Endothelial cell (in vitro differentiated cells): Measurements from ENCODE around the gene UTP18. TPM values are rescaled to one million over a fixed set of nuclear protein-coding genes. Genes with fewer than 3 reads are reported as not detected.
A peak's percentile ranks its signal among the peaks of the same experiment; 100 is the strongest.
"Not testable (repeated sequence)": the region's sequence is repeated elsewhere in the genome, so short reads cannot be mapped to it uniquely, and the experiment has no call there.

Experiments
- DNase-seq: peaks from one replicate; pipeline ENCODE4 v3.0.0; 2021; ENCODE audit warnings: low spot score
- H3K27ac Mint-ChIP-seq: one replicate; pipeline ENCODE4 v1.8.0; 2021; ENCODE audit warnings: mixed read lengths, inconsistent platforms; ENCODE audit not compliant: unreplicated experiment
- H3K27me3 Mint-ChIP-seq: one replicate; pipeline ENCODE4 v1.8.0; 2021; ENCODE audit warnings: mild to moderate bottlenecking, moderate library complexity, mixed read lengths, inconsistent platforms; ENCODE audit not compliant: unreplicated experiment
- H3K36me3 Mint-ChIP-seq: one replicate; pipeline ENCODE4 v1.8.0; 2021; ENCODE audit warnings: mild to moderate bottlenecking, low read depth, mixed read lengths, inconsistent platforms; ENCODE audit not compliant: unreplicated experiment
- H3K4me1 Mint-ChIP-seq: one replicate; pipeline ENCODE4 v1.8.0; 2021; ENCODE audit warnings: mild to moderate bottlenecking, mixed read lengths, inconsistent platforms; ENCODE audit not compliant: unreplicated experiment
- H3K4me3 Mint-ChIP-seq: one replicate; pipeline ENCODE4 v1.8.0; 2021; ENCODE audit warnings: mild to moderate bottlenecking, mixed read lengths, inconsistent platforms; ENCODE audit not compliant: unreplicated experiment
- H3K9me3 Mint-ChIP-seq: one replicate; pipeline ENCODE4 v1.8.0; 2021; ENCODE audit warnings: mixed read lengths, inconsistent platforms; ENCODE audit not compliant: unreplicated experiment
- CTCF ChIP-seq: fragments of 200-600 bp; sonication (generic); IDR thresholded peaks from one replicate; pipeline ENCODE4 v1.5.0; 2021; ENCODE audit warnings: antibody characterized with exemption; ENCODE audit not compliant: unreplicated experiment
- total RNA-seq: library from RNA; stranded (reverse); fragmentation: NEBNext Ultra II Directional; extraction: Animal tissue kit (Norgen Biotek cat#: 25700); gene quantifications from one replicate; pipeline ENCODE4 v1.2.1, GENCODE V29; 2021; ENCODE audit not compliant: unreplicated experiment

Gene UTP18
- total RNA-seq, 1 donor from 2014 or later, result 31.5 TPM

- Mint-ChIP-seq H3K27ac (no peak overlapping the region), H3K36me3 (peaks cover 19% of the 10 kb centered on the region), H3K4me1 (peaks cover 22% of the 10 kb centered on the region), H3K4me3 (peak overlapping the region; percentile 0), H3K9me3 (no peaks in the 10 kb centered on the region), H3K27me3 (peaks cover 13% of the 10 kb centered on the region)
- DNase-seq, result no peak
- no peak for TF ChIP-seq CTCF
Measured at GRCh38 chr17:51263006-51263405, 2.7 kb downstream of the UTP18 start.

- not testable (repeated sequence) for DNase-seq, H3K27me3 Mint-ChIP-seq, H3K9me3 Mint-ChIP-seq, H3K4me3 Mint-ChIP-seq, H3K27ac Mint-ChIP-seq
- H3K36me3 Mint-ChIP-seq, result peaks cover 24% of the 10 kb centered on the region
- peaks cover 11% of the 10 kb centered on the region for H3K4me1 Mint-ChIP-seq
Measured at GRCh38 chr17:51264466-51264865, 4.1 kb downstream of the UTP18 start.

- DNase-seq, result no peak
- H3K9me3 Mint-ChIP-seq, result no peaks in the 10 kb centered on the region
- peaks cover 28% of the 10 kb centered on the region for H3K36me3 Mint-ChIP-seq
- TF ChIP-seq CTCF, result no peak
- H3K4me3 Mint-ChIP-seq, result no peak overlapping the region
- H3K27ac Mint-ChIP-seq, result no peak overlapping the region
- no peaks in the 10 kb centered on the region for H3K4me1 Mint-ChIP-seq
- no peaks in the 10 kb centered on the region for H3K27me3 Mint-ChIP-seq
Measured at GRCh38 chr17:51269991-51270390, 9.6 kb downstream of the UTP18 start.

GRCh38 chr17:51270636-51271035 lies 10.3 kb downstream of the UTP18 start:
- H3K27me3 Mint-ChIP-seq, result no peaks in the 10 kb centered on the region
- no peak overlapping the region for H3K27ac Mint-ChIP-seq
- no peak for TF ChIP-seq CTCF
- no peaks in the 10 kb centered on the region for H3K4me1 Mint-ChIP-seq
- DNase-seq, result no peak
- peaks cover 28% of the 10 kb centered on the region for H3K36me3 Mint-ChIP-seq
- no peaks in the 10 kb centered on the region for H3K9me3 Mint-ChIP-seq
- no peak overlapping the region for H3K4me3 Mint-ChIP-seq

GRCh38 chr17:51272812-51273211 lies 12.5 kb downstream of the UTP18 start:
- Mint-ChIP-seq H3K4me3 (no peak overlapping the region), H3K9me3 (no peaks in the 10 kb centered on the region), H3K4me1 (no peaks in the 10 kb centered on the region), H3K27ac (no peak overlapping the region), H3K36me3 (peaks cover 24% of the 10 kb centered on the region), H3K27me3 (no peaks in the 10 kb centered on the region)
- TF ChIP-seq CTCF, result no peak
- DNase-seq, result no peak

GRCh38 chr17:51275381-51275780 lies 15.0 kb downstream of the UTP18 start:
- Mint-ChIP-seq H3K9me3 (no peaks in the 10 kb centered on the region), H3K36me3 (peaks cover 14% of the 10 kb centered on the region), H3K27me3 (no peaks in the 10 kb centered on the region), H3K4me3 (no peak overlapping the region), H3K27ac (no peak overlapping the region), H3K4me1 (no peaks in the 10 kb centered on the region)
- TF ChIP-seq CTCF, result no peak
- no peak for DNase-seq
